ENCODE results near the gene DLGAP1. TPM values are rescaled to one million over a fixed set of nuclear protein-coding genes. Genes with fewer than 3 reads are reported as not detected.

DLGAP1 gene
- total RNA-seq, 1 donor from 2014 or later = 7.2 TPM

GRCh38 chr18:4241090-4241617 lies 214.0 kb downstream of the DLGAP1 start:
- DNase-seq (ENCODE audit: low read depth) = no peak

GRCh38 chr18:4238966-4239365 lies 216.1 kb downstream of the DLGAP1 start:
- DNase-seq (ENCODE audit: low read depth) = no peak

DNA sequence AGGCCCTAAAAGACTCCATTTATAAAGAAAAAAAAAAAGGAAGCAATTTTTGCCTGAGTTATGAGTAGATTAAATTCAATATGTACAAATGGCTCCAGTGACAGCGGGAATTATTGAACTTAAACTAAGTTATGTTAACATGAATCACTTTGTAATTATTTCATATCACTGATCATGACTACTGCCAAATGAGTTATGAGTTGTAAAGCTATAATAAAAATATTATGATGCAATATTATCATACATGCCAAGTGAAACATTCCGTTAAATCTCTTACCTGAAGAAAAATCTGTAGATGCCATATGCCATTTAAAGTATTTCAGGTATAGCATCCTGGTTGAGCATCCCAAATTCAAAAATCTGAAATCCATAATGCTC lies 217.5 kb downstream of the DLGAP1 start:
- DNase-seq (ENCODE audit: low read depth) = no peak

- no peak for DNase-seq (ENCODE audit: low read depth)
Observed at GRCh38 chr18:4236940-4237663, 218.0 kb downstream of the DLGAP1 start.

DNA sequence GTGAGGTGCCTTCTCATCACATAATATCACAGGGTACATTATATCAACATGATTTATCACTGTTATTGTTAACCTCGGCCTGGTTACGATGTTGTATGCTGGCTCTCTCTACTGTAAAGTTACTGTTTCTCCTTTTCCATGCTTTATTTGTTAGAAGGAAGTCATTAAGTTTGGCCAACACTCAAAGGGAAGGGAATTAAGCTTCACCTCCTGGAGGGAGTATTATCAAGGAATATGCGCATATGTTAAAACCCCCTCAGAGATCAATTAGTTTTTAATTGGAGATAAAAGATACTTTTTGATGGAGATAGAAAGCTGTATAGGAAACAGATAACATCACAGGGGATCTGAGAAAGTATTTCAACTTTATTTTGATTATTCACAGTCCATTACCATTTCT lies 221.6 kb downstream of the DLGAP1 start:
- no peak for DNase-seq (ENCODE audit: low read depth)

- no peak for DNase-seq (ENCODE audit: low read depth)
Observed at GRCh38 chr18:4232656-4233055, 222.5 kb downstream of the DLGAP1 start.

DNA sequence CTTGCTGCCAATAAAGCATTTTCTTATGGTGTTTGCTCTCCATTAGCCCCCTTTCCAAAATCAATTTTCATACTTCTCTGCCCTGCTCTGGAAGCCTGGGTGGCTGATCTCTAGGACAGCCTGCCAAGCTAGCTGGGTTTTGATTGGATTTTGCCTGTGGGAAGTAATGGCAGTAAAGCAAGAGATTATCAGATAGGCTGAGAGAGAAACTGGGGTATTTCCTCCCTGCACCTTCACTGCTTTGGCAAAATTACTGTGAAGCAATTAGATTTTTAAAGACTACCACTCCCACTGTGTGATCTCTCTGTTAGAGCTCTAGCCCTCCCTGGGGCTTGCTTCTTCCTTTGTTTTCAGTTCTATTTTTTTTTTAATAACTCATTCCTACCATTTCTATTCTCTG lies 223.8 kb downstream of the DLGAP1 start:
- no peak for DNase-seq (ENCODE audit: low read depth)

DNA sequence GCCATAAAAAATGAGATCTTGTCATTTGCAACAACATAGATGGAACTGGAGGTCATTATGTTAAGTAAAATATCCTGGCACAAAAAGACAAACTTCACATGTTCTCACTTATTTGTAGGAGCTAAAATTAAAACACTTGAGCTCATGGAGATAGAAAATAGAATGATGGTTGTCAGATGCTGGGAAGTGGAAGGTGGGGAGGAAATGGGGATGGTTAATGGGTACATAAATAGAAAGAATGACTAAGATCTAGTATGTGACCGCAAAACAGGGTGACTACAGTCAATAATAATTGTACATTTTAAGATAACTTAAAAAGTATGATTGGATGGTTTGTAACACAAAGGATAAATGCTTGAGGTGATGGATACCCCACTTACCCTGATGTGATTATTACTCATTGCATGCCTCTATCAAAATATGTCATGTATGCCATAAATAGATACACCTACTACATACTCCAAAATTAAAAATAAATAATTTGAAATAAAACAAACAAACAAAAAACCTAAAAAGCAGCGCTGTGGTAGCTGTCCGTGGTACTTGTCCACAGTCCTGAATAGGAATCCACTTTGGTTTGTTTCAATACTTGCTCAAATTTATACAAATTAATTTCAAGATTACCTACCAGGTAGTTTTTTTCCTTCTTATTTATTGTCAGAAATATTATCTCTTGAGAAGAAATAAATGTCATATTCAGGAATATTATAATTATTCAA lies 224.5 kb downstream of the DLGAP1 start:
- no peak for DNase-seq (ENCODE audit: low read depth)

DNA sequence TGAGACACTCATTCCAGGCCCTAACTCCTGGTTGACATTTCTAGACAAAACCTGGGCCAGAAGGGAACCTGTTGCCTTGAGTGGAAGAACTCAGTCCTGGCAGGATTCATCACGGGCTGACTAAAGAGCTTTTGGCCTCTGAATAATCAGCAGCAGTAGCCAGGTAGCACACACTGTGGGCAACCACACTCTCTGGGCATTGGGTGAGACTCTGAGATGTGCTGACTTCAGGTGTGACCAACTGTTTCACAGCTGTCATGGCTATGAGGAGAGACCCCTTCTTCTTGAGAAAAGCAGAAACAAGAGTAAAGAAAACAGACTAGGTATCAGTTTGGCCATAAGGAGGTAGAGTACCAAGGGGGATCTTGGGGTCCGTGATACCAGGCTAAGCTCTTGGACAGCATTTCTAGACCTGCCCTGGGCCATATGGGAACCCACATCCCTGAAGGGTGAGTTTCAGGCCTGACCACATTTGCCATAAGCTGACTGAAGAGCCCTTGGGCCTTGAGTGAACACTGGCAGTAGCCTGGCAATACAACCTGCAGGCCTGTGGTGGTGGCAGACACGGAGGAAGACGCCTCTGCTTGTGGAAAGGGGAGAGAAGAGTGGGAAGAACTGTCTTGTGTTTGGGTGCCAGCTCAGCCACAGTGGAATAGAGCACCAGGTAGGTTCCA lies 230.9 kb downstream of the DLGAP1 start:
- no peak for DNase-seq (ENCODE audit: low read depth)

GRCh38 chr18:4211111-4211837 lies 243.8 kb downstream of the DLGAP1 start:
- no peak for DNase-seq (ENCODE audit: low read depth)

- DNase-seq (ENCODE audit: low read depth) = no peak
Observed at GRCh38 chr18:4208366-4208765, 246.7 kb downstream of the DLGAP1 start.

GRCh38 chr18:4207383-4207985 lies 247.6 kb downstream of the DLGAP1 start:
- no peak for DNase-seq (ENCODE audit: low read depth)

DNA sequence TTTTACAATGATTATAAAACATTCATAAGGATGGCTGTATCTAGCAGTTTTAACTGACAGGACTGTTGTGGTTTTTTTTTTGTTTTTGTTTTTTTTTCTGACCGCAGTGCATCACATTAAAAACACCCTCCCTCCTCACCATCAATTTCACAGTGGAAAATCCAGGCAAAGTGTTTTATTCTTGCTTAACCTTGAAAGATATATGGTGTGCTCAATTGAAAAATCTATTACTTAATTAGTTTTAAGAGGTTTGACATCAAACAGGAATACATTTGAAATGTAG lies 250.7 kb downstream of the DLGAP1 start:
- DNase-seq (ENCODE audit: low read depth) = no peak

- no peak for DNase-seq (ENCODE audit: low read depth)
Observed at GRCh38 chr18:4203568-4204437, 251.3 kb downstream of the DLGAP1 start.

DNA sequence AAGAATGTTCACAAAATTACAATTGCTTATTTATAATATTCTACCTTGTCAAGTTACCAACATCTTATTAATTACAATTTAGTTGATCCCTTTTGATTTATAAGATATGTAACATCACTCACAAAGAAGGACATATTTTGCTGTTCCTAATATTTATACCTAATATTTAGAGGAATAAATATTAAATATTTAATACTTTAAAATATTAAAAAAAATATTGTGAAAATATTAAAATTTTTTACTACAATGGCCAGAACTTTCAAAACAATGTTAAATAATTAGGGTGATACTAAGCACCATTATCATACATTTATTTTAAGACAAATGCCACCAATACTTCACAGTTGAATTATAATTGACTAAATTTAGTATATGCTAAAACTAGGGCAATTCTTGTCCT lies 254.7 kb downstream of the DLGAP1 start:
- no peak for DNase-seq (ENCODE audit: low read depth)

GRCh38 chr18:4198956-4199355 lies 256.2 kb downstream of the DLGAP1 start:
- DNase-seq (ENCODE audit: low read depth) = no peak

- no peak for DNase-seq (ENCODE audit: low read depth)
Observed at GRCh38 chr18:4196351-4196750, 258.8 kb downstream of the DLGAP1 start.

- no peak for DNase-seq (ENCODE audit: low read depth)
Observed at GRCh38 chr18:4193086-4193485, 262.0 kb downstream of the DLGAP1 start.

GRCh38 chr18:4181882-4182568 lies 273.1 kb downstream of the DLGAP1 start:
- DNase-seq (ENCODE audit: low read depth) = no peak

DNA sequence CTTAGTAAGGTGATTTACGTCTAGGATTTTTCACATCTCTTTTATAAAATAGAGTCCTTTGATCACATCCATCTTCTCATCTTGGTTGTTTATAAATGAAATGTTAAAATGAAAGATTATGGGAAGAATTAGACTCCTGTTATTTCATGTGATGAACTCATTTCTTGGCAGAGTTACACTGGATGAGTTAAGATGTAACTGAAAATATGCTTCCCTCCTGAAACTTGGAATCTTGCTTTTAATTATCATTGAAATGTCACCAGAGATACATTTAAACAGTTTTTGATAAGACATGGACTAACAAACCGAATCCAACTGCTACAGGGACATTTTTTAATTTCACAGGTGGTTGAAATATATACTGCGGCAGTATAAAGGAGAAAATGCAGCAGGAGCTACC lies 274.0 kb downstream of the DLGAP1 start:
- no peak for DNase-seq (ENCODE audit: low read depth)

Data from renal cortical epithelial cell (primary cell).